Immature natural killer cell (primary cell): ENCODE measurements around the gene NKPD1. TPM values are rescaled to one million over a fixed set of nuclear protein-coding genes. Genes with fewer than 3 reads are reported as not detected.

Experiments
- DNase-seq, 3 donors: peaks; one replicate each; pipeline ENCODE4 v3.0.0; 2022; ENCODE audit warnings: mixed read lengths in 1 of 3
- H3K27ac Mint-ChIP-seq, 6 donors: one replicate each; pipeline ENCODE4 v1.8.0; 2020; ENCODE audit warnings: mixed read lengths in 6 of 6, mild to moderate bottlenecking in 5 of 6, inconsistent platforms in 4 of 6, moderate library complexity in 3 of 6
- H3K27me3 Mint-ChIP-seq, 3 donors: one replicate each; pipeline ENCODE4 v1.8.0; 2020 to 2021; ENCODE audit warnings: low read depth in 3 of 3, mild to moderate bottlenecking in 3 of 3, mixed read lengths in 3 of 3, moderate library complexity in 3 of 3, inconsistent platforms in 1 of 3
- H3K36me3 Mint-ChIP-seq, 3 donors: one replicate each; pipeline ENCODE4 v1.8.0; 2020; ENCODE audit warnings: mixed read lengths in 3 of 3, inconsistent platforms in 2 of 3, mild to moderate bottlenecking in 2 of 3
- H3K4me1 Mint-ChIP-seq, 2 donors: one replicate each; pipeline ENCODE4 v1.8.0; 2020; ENCODE audit warnings: inconsistent platforms in 2 of 2, mild to moderate bottlenecking in 2 of 2, mixed read lengths in 2 of 2, moderate library complexity in 1 of 2
- H3K4me3 Mint-ChIP-seq, 5 donors: one replicate each; pipeline ENCODE4 v1.8.0; 2020; ENCODE audit warnings: mild to moderate bottlenecking in 5 of 5, mixed read lengths in 5 of 5, inconsistent platforms in 3 of 5, moderate library complexity in 3 of 5
- H3K9me3 Mint-ChIP-seq, 6 donors: one replicate each; pipeline ENCODE4 v1.8.0; 2020; ENCODE audit warnings: mild to moderate bottlenecking in 6 of 6, mixed read lengths in 6 of 6, inconsistent platforms in 4 of 6, moderate library complexity in 3 of 6
- polyA plus RNA-seq, 3 donors: library from polyadenylated mRNA; unstranded; fragments of 300-500 nt; fragmentation: Illumina TruSeq; gene quantifications; one replicate each; pipeline ENCODE4 v1.2.3, GENCODE V29; 2021

The NKPD1 gene
- polyA plus RNA-seq, 3 donors from 2014 or later, result 0.18 to 0.43 TPM; not detected in 1

- Mint-ChIP-seq H3K27me3 (peaks cover 0 to 3% (median 0%) of the 10 kb centered on the region in 3 donors), H3K4me1 (peaks cover 14 to 18% of the 10 kb centered on the region in 2 donors), H3K9me3 (no peaks in the 10 kb centered on the region), H3K4me3 (no peak overlapping the region), H3K27ac (peak overlapping the region in 3 of 6 donors; percentile 30 to 74 (median 35)), H3K36me3 (no peaks in the 10 kb centered on the region)
- DNase-seq, result no peak
Measured at GRCh38 chr19:45136507-45137178, 24.1 kb downstream of the NKPD1 start.

GRCh38 chr19:45135176-45135885 lies 25.5 kb downstream of the NKPD1 start:
- Mint-ChIP-seq H3K9me3 (no peaks in the 10 kb centered on the region), H3K4me1 (peaks cover 15 to 18% of the 10 kb centered on the region in 2 donors), H3K4me3 (no peak overlapping the region), H3K36me3 (no peaks in the 10 kb centered on the region), H3K27me3 (peaks cover 0 to 2% (median 0%) of the 10 kb centered on the region in 3 donors), H3K27ac (no peak overlapping the region)
- no peak for DNase-seq

- DNase-seq, result no peak
- no peaks in the 10 kb centered on the region for H3K9me3 Mint-ChIP-seq
- H3K27ac Mint-ChIP-seq, result peak overlapping the region in 5 of 6 donors; percentile 7 to 88 (median 45)
- peaks cover 0 to 4% (median 0%) of the 10 kb centered on the region in 3 donors for H3K27me3 Mint-ChIP-seq
- peaks cover 15 to 18% of the 10 kb centered on the region in 2 donors for H3K4me1 Mint-ChIP-seq
- no peak overlapping the region for H3K4me3 Mint-ChIP-seq
- no peaks in the 10 kb centered on the region for H3K36me3 Mint-ChIP-seq
Measured at GRCh38 chr19:45133661-45134060, 27.1 kb downstream of the NKPD1 start.

GRCh38 chr19:45130888-45131615 lies 29.7 kb downstream of the NKPD1 start:
- H3K36me3 Mint-ChIP-seq, result no peaks in the 10 kb centered on the region
- no peak for DNase-seq
- H3K4me1 Mint-ChIP-seq, result peaks cover 18 to 19% of the 10 kb centered on the region in 2 donors
- H3K27me3 Mint-ChIP-seq, result peaks cover 0 to 2% (median 0%) of the 10 kb centered on the region in 3 donors
- H3K4me3 Mint-ChIP-seq, result no peak overlapping the region
- peak overlapping the region in 1 of 6 donors; percentile 22 for H3K27ac Mint-ChIP-seq
- no peaks in the 10 kb centered on the region for H3K9me3 Mint-ChIP-seq

- Mint-ChIP-seq H3K27me3 (peaks cover 0 to 2% (median 0%) of the 10 kb centered on the region in 3 donors), H3K27ac (no peak overlapping the region), H3K9me3 (no peaks in the 10 kb centered on the region), H3K4me1 (peaks cover 22 to 23% of the 10 kb centered on the region in 2 donors), H3K4me3 (no peak overlapping the region), H3K36me3 (no peaks in the 10 kb centered on the region)
- DNase-seq, result no peak
Measured at GRCh38 chr19:45130236-45130635, 30.5 kb downstream of the NKPD1 start.

- no peaks in the 10 kb centered on the region for H3K9me3 Mint-ChIP-seq
- H3K36me3 Mint-ChIP-seq, result no peaks in the 10 kb centered on the region
- peaks cover 15 to 22% of the 10 kb centered on the region in 2 donors for H3K4me1 Mint-ChIP-seq
- H3K27ac Mint-ChIP-seq, result no peak overlapping the region
- peaks cover 0 to 2% (median 0%) of the 10 kb centered on the region in 3 donors for H3K27me3 Mint-ChIP-seq
- no peak for DNase-seq
- H3K4me3 Mint-ChIP-seq, result no peak overlapping the region
Measured at GRCh38 chr19:45128806-45129205, 32.0 kb downstream of the NKPD1 start.

- Mint-ChIP-seq H3K36me3 (no peaks in the 10 kb centered on the region), H3K4me3 (no peak overlapping the region), H3K27ac (peak overlapping the region in 1 of 6 donors; percentile 53), H3K27me3 (peaks cover 0 to 2% (median 0%) of the 10 kb centered on the region in 3 donors), H3K9me3 (no peaks in the 10 kb centered on the region), H3K4me1 (peaks cover 12 to 19% of the 10 kb centered on the region in 2 donors)
- DNase-seq, result no peak
Measured at GRCh38 chr19:45128146-45128545, 32.6 kb downstream of the NKPD1 start.

- Mint-ChIP-seq H3K27ac (peak overlapping the region in 1 of 6 donors; percentile 80), H3K27me3 (peaks cover 0 to 2% (median 0%) of the 10 kb centered on the region in 3 donors), H3K4me1 (peaks cover 23 to 30% of the 10 kb centered on the region in 2 donors), H3K4me3 (no peak overlapping the region), H3K36me3 (no peaks in the 10 kb centered on the region), H3K9me3 (no peaks in the 10 kb centered on the region)
- DNase-seq, result no peak
Measured at GRCh38 chr19:45126654-45127053, 34.1 kb downstream of the NKPD1 start.

- no peaks in the 10 kb centered on the region for H3K9me3 Mint-ChIP-seq
- peak; percentile 48 to 61 (median 57) for DNase-seq
- H3K4me3 Mint-ChIP-seq, result no peak overlapping the region
- H3K36me3 Mint-ChIP-seq, result no peaks in the 10 kb centered on the region
- H3K27ac Mint-ChIP-seq, result no peak overlapping the region
- peaks cover 0 to 2% (median 0%) of the 10 kb centered on the region in 3 donors for H3K27me3 Mint-ChIP-seq
- peaks cover 29 to 36% of the 10 kb centered on the region in 2 donors for H3K4me1 Mint-ChIP-seq
Measured at GRCh38 chr19:45125975-45126493, 34.7 kb downstream of the NKPD1 start.

GRCh38 chr19:45125360-45125759 lies 35.4 kb downstream of the NKPD1 start:
- no peak overlapping the region for H3K27ac Mint-ChIP-seq
- no peaks in the 10 kb centered on the region for H3K36me3 Mint-ChIP-seq
- no peak for DNase-seq
- no peaks in the 10 kb centered on the region for H3K9me3 Mint-ChIP-seq
- peaks cover 36 to 40% of the 10 kb centered on the region in 2 donors for H3K4me1 Mint-ChIP-seq
- peaks cover 0 to 2% (median 0%) of the 10 kb centered on the region in 3 donors for H3K27me3 Mint-ChIP-seq
- H3K4me3 Mint-ChIP-seq, result no peak overlapping the region

- no peaks in the 10 kb centered on the region for H3K9me3 Mint-ChIP-seq
- no peak for DNase-seq
- peaks cover 0 to 2% (median 0%) of the 10 kb centered on the region in 3 donors for H3K27me3 Mint-ChIP-seq
- H3K36me3 Mint-ChIP-seq, result no peaks in the 10 kb centered on the region
- H3K4me3 Mint-ChIP-seq, result no peak overlapping the region
- peaks cover 46 to 50% of the 10 kb centered on the region in 2 donors for H3K4me1 Mint-ChIP-seq
- H3K27ac Mint-ChIP-seq, result peak overlapping the region in 1 of 6 donors; percentile 40
Measured at GRCh38 chr19:45124021-45124420, 36.8 kb downstream of the NKPD1 start.

- Mint-ChIP-seq H3K4me1 (peaks cover 51 to 55% of the 10 kb centered on the region in 2 donors), H3K36me3 (no peaks in the 10 kb centered on the region), H3K27ac (no peak overlapping the region), H3K9me3 (no peaks in the 10 kb centered on the region), H3K4me3 (no peak overlapping the region), H3K27me3 (no peaks in the 10 kb centered on the region)
- no peak for DNase-seq
Measured at GRCh38 chr19:45123440-45123850, 37.3 kb downstream of the NKPD1 start.

- H3K4me3 Mint-ChIP-seq, result no peak overlapping the region
- H3K36me3 Mint-ChIP-seq, result no peaks in the 10 kb centered on the region
- peaks cover 57 to 62% of the 10 kb centered on the region in 2 donors for H3K4me1 Mint-ChIP-seq
- DNase-seq, result no peak
- H3K9me3 Mint-ChIP-seq, result no peaks in the 10 kb centered on the region
- H3K27ac Mint-ChIP-seq, result peak overlapping the region in 2 of 6 donors; percentile 28 to 89
- H3K27me3 Mint-ChIP-seq, result no peaks in the 10 kb centered on the region
Measured at GRCh38 chr19:45122832-45123231, 38.0 kb downstream of the NKPD1 start.
